CD4-positive, alpha-beta T cell treated with Interleukin-15 for 4 hours (primary cell): ENCODE measurements around the gene MX1.

ENCODE experiments used
- DNase-seq: peaks from one replicate; pipeline ENCODE4 v3.0.0-alpha.2; 2020; ENCODE audit warnings: low spot score

MX1 gene

DNA sequence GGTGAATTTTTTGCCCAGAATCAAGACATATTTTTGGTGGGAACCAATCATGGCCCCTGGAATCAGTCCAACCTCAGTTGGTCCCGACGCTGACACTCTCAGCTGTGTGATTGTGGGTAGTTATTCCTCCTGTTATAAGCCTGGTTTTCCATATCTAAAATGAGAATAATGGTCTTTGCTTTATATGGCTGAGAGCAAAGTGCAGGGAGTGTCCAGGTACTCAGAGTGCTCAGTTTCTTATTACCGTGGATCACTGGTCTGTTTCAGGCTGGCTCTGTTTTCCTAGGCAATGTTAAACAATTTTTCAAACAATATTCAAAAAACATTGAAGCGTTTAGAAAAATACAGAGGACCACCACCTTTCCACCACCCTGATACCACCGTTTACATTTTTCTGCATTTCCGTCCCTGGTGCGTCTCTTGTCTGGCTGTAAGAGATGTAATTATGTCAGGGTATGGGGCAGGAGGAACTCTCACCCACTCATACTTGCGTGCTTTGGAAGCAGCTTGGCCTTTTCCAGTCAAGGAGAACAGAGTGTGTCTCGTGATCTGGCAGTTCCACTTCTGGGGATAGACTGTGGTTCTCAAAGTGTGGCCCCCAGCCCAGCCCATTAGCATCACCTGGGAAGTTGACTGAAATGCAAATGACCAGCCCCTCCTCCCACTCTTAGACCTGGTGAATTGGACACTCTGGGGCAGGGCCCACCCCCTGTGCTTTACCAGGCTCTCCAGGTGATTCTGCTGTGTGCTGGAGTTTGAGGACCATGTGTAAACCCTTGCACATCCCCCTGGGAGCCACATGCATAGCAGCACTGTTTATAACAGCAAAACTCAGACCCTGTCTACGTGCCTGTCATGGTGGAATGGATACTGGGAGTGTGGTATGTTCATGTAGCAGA lies 6.8 kb downstream of the MX1 start:
- DNase-seq: no peak

DNA sequence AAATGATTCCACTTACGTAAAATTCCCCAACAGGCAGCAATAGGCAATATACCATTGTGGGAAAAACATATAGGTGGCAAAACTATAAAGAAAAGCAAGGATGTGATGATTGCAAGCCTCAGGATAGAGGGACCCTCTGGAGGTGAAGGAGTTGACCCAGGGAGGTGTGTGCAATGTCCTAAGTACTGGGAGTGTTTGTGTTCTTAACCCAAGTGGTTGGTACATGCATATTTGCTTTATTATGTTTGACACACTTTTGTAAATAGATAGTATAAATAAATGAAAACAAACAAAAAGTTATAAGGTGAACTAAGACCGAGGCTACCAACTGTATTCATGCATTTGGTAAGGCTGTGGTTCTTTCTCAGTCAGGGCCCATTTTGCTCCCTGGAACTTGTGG lies 7.5 kb downstream of the MX1 start:
- DNase-seq: no peak

DNA sequence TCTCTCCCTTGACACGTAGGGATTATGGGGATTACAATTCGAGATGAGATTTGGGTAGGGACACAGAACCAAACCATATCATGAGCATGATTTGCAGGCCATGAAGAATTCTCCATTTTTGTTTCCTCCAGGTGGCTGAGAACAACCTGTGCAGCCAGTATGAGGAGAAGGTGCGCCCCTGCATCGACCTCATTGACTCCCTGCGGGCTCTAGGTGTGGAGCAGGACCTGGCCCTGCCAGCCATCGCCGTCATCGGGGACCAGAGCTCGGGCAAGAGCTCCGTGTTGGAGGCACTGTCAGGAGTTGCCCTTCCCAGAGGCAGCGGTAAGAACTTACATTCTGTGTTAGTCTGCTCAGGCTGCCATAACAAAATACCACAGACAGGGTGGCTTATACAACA lies 9.7 kb downstream of the MX1 start:
- DNase-seq: no peak

DNA sequence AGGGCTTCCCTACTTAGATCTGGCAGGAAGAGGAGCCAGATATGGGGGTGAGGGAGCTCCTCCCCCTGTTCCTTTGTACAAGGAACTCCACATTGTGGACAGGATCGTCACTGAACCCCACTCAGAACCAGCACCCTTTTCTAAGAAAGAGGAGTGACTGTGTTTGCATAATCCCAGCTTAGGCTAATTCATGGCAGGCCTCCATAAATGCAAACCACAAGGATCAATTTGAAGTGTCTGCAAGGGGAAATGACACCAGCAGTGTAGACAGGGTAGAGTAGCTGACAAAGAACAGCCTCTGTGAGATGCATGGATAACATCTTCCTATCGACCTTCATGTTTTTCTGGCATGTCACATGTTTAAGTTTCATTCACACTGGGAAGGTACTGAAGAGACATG lies 11.7 kb downstream of the MX1 start:
- DNase-seq: no peak

DNA sequence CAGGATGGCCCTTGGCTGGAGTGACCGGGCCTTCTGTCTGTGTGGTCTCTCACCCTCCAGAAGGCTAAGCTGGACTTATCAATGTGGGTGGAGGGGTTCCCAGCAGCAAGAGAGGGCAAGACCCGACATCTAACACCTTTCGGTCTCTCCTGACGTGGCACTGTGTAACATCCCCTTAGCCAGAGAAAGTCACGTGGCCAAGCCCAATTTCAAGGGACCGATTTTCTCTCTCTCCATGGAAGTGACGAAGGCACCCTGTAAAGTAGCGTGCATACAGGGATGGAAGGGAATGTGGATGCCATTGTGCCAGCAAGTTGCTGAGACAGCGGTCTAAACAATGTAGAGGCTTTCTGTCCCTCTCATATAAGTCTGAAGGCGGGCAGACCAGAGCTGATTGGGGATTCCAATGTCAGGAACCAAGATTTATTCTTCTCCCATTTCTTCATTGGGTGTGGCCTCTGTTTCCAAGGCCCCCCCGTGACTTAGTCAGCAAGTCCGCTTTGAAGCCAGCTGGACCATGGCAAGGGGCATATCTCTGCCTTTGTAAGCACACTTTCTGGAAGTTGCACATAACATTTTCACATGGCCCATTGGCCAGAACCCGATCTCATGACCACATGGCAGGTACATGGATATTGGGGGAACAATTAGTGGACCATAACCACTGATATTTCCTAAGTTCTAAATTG lies 12.5 kb downstream of the MX1 start:
- no peak for DNase-seq

DNA sequence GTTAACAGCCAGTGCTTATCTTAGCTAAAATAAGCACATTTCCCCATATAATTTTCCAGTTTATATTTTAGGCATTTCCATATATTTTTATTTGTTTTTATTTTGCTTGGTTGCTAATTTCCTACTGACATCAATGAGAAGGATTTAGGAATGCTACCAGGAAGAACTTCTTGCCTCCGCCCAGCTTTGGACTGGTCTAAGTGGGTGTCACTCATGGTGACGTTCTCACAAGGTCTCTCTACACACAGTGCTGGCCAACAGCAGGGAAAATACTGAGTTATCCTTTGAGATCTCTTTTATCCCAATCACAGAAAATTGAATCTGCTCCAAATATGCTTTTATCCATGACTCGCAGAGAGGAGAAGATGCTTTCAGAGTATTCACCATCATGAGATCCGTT lies 13.2 kb downstream of the MX1 start:
- no peak for DNase-seq

DNA sequence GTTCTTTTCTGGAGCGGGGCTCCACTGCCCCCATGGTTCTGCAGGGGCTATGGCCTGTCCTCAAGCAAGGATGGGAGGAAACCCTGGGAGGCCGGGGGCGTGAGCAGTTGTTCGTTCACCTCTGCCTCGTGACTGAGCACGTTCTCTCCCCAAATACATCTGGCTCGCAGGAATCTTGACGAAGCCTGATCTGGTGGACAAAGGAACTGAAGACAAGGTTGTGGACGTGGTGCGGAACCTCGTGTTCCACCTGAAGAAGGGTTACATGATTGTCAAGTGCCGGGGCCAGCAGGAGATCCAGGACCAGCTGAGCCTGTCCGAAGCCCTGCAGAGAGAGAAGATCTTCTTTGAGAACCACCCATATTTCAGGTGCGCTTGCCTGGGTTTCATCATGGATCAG lies 15.5 kb downstream of the MX1 start:
- no peak for DNase-seq

DNA sequence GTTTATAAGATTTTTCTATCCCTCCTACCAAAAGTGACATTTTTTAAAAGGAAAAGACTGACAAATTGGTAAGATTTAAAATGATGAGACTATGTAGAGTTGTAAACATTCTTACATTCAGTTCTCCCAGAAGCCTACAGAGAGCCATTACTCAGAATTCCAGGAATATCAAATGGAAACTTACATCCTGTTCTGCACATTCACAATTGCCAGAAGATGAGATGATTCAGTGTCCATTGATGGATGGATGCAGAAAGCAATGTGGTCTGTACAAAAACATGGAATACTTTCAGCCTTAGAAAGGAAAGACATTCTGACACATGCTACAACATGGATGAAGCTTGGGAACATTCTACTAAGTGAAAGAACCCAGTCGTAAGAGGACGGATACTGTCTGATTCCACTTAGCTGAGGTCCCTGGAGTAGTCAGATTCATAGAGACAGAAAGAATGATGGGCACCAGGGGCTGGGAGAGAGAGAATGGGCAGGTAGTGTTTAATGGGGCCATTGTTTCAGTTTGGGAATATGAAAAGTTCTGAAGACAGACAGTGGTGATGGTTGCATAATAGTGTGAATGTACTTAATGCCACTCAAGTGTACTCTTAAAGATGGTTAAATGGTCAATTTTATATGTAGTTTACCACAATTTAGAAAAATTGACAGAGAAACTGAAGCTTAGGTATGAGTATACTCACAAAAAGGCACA lies 16.6 kb downstream of the MX1 start:
- no peak for DNase-seq

DNA sequence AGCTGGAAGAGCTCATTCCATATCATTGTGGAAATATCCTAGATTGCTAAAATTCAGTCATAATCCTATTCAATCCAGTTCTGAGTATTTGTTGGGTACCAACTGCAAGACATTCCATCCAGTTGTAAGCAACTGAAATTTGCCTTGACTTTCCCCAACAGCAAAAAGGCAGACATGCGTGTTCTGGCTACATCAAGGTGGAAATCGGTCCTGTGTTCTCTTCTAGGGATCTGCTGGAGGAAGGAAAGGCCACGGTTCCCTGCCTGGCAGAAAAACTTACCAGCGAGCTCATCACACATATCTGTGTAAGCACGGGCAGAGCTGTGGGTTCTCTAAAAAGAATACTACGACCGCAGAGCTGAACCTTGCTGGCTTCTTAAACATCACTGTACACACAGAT lies 17.5 kb downstream of the MX1 start:
- no peak for DNase-seq

DNA sequence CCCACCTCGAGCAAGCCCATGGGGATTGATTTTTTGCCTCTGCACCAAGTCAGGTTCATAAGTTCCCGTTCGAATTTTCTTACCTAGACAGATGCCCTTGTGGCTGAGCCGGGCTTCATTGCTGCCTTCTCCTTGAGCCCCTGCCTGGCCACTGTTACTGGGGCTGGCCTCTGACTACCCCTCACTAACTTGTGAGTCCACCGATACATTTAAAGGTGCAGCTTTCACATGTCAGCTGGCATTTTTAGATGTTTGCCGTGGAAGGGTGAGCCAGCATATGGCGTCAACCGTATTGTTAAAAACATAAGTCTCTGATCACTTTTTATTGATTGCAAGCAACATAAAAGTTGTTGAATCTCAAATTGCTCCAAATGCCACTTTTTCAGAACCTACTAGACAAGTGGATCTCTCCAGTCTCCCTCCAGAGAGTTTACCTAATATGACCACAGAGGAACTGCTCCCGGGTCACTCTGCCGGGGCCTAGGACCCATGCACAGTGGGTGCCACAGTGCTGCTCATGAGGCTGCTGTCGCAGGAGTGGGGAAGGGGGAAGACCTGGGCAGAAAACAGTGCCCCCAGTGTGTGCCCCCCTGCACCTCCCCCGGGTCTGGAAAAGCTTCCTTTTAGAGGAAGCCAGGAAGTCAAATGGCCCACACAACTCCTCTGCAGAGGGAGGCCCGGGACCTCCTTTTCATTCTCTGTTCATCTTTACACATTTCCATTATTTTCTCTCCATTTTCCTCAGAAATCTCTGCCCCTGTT lies 18.8 kb downstream of the MX1 start:
- DNase-seq: no peak

DNA sequence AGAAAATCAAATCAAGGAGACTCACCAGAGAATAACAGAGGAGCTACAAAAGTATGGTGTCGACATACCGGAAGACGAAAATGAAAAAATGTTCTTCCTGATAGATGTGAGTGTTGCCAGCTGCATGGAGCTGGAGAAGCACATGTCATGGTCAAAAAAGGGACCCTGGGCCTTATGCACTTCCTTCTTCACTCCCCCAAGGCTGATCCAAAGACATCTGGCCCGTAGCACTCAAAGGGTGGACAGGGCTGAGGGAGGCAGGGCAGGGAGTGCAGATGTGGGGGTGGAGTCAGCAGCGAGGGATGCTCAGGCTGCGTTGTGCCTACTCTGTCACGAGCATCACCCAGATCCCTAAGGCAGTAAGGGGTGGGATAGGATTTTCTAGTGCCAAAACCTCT lies 19.4 kb downstream of the MX1 start:
- DNase-seq: no peak

DNA sequence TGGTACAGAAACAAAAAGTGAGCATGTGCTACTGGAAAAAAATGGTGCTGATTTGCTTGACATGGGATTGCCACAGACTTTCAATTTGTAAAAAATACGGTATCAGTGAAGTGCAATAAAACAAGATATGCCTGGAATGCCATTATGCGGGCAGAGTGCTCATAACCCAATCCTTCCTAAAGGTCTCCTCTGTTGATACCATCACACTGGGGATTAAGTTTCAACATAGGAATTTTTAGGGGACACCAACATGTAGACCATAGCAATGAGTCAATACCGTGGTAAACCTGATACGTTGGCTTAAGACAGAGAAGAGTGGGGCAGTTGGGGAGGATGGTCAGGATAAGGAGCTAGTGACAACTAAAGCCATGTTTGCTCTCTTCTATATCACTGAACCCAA lies 20.5 kb downstream of the MX1 start:
- DNase-seq: no peak

DNA sequence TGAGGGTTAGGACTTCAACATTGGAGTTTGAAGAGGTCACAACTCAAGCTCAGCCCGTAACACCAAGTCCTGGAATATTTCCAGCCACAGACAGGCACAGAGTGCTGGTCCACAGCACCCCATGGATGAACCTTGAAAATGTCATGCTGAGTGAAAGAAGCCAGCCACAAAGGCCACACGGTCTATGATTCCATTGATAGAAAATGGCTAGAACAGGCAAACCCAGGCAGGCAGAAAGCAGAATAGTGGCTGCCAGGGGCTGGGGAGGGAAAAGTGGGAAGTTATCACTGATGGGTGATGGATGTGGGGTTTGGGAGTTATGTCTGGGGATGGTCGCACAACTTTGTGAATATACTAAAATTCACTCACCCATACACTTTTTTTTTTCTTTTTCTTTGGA lies 21.3 kb downstream of the MX1 start:
- DNase-seq: no peak

DNA sequence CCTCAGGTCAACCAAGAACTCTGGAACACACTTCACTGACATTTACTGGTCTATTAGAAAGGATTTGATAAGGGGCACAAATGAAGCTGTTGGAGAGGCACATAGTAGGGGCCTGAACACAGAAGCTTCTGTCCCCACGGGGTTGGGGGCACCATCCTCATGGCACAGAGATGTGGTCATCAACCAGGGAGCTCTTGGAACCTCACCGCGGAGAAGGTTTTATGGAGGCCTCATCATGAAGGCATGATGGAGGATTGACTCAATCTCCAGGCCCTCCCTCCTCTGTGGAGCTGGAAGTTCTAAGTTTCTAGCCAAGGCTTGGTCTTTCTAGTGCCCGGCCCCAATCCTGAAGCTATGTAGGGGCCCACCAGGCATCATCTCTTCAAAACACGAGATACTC lies 23.6 kb downstream of the MX1 start:
- DNase-seq: no peak

DNA sequence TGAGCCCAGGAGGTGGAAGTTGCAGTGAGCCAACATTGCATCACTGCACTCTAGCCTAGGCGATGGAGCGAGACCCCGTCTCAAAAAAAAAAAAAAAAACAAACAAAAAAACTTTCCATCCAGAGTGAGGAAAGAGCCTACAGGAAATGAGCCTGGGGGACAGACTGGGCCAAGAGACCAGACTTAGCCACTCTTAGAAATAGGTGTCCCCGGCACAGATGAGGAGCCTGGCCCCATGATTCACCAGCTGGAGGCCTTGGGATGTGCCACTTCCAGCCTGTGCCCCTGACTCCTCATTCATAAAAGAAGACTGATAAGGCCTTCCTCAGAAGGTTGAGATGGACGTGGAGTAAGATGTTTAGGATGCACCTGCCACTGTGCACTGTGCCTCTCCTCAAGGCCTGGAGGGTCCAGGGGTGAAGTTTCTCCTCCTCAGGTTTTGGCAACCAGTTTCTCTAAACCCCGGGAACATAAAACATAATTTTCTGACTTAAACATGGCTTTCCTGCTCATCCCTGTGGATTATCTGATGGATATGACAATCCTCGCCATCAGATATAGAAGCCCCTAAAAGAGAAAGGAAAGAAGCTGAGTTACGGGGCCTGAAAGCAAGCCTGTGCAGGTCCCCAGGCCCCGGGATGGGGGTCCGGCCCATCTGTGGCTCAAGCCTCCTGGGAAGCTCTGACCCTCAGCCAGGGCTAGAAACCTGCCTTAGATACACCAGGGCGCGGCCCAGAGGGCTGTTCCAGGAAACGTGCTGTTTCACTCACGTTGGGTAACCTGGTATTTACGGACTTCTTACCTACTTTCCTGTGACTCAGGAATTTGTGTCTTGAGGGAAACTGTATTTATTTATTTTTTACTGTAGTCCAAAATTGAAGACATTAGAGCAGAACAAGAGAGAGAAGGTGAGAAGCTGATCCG lies 26.0 kb downstream of the MX1 start:
- DNase-seq: no peak

DNA sequence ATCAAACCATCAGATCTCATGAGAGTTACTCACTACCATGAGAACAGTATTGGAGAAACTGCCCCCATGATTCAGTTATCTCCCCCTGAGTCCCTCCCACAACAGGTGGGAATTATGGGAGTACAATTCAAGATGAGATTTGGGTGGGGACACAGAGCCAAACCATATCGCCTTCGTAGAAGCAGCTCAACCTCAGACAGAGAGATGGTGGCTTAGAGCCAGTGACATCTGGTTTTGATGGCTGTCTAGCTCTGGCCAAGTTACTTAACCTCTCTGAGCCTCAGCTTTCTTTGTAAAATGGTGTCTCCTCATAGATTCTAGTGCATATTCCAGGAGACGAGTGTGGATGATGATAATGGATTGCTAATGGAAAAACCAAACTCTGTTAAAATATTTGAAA lies 27.2 kb downstream of the MX1 start:
- no peak for DNase-seq

DNA sequence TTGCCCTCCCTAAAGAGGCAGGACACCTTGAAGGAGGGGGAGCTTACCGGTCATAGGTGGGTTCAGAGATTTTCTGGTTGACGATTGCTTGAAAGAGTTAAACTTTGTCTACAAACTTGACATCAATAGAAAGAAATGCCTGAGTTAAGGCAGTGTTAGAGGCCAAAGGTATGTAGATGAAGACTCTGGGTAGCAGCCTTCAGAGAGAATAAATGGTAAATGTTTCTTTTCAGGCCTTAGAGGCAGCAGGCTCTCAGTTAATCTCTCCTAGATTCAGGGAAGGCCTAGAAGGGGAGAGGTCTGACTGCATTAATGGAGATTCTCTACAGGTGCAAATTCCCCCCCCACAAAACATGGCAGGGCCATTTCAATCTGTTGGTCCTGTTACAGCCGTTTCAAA lies 27.7 kb downstream of the MX1 start:
- DNase-seq: no peak

DNA sequence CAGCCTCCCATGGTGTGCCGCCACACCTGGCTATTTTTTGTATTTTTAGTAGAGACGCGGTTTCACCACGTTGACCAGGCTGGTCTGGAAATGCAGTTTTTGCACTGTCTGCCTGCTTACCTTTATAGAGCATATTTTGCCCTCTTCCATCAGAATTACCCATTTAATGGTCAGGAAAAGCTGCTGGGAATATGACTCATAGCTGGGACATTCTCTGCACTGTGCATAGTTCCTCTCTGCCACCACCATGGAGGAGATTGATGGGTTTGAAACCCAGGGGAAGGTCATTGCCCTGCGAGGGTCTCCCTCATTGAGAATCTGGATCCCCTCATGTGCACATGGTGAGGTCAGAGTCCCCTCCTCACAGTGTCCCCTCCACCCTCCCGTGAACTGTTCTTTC lies 32.1 kb downstream of the MX1 start:
- no peak for DNase-seq

DNA sequence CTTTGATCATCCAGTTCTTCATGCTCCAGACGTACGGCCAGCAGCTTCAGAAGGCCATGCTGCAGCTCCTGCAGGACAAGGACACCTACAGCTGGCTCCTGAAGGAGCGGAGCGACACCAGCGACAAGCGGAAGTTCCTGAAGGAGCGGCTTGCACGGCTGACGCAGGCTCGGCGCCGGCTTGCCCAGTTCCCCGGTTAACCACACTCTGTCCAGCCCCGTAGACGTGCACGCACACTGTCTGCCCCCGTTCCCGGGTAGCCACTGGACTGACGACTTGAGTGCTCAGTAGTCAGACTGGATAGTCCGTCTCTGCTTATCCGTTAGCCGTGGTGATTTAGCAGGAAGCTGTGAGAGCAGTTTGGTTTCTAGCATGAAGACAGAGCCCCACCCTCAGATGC lies 32.5 kb downstream of the MX1 start:
- no peak for DNase-seq

DNA sequence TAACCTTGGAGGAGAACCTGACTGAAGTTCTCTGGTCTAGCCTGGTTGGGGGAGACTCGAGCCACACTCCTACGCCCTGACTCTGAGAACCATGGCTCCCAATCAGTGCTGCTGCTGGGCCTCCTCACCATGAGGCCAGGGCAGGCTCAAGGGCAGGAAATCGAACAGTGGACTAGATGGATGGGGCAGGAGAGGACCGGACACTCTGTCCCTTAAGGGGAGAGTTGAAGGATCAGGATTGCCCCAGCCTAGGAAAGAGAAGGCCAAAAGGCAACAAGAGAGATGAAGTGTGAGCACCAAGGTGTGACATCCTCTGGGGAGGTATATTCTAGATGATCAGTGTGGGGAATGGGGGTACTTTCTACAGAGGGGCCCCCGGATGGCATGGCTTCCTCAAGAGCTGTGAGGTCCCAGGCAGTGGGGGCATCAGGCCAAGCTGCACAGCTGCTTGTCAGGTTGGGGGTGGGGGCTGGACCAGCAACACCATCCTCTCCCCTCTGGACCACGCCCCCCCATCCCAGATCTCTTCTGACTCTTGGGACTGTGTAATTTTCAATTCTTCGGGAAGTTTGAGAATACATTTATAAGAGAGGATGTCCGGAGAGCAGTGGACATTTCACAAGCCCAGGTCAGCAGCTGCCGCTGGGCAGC lies 34.0 kb downstream of the MX1 start:
- DNase-seq: no peak
